Measurements from ENCODE around the gene SPATA32. TPM values are rescaled to one million over a fixed set of nuclear protein-coding genes. Genes with fewer than 3 reads are reported as not detected.

The SPATA32 gene
- total RNA-seq, 1 donor from 2014 or later, result not detected

GRCh38 chr17:45294506-45294905, 32.6 kb upstream of the SPATA32 start:
- DNase-seq (ENCODE audit: low spot score), result peak; percentile 94

GRCh38 chr17:45293413-45294211, 31.7 kb upstream of the SPATA32 start:
- DNase-seq (ENCODE audit: low spot score), result peak; percentile 92

GRCh38 chr17:45292696-45293412, 31.0 kb upstream of the SPATA32 start:
- DNase-seq (ENCODE audit: low spot score), result no peak

GRCh38 chr17:45291171-45291805, 29.4 kb upstream of the SPATA32 start:
- DNase-seq (ENCODE audit: low spot score), result no peak

GRCh38 chr17:45290269-45290765, 28.4 kb upstream of the SPATA32 start:
- no peak for DNase-seq (ENCODE audit: low spot score)

GRCh38 chr17:45289301-45290268, 27.7 kb upstream of the SPATA32 start:
- no peak for DNase-seq (ENCODE audit: low spot score)

- no peak for DNase-seq (ENCODE audit: low spot score)
Observed at GRCh38 chr17:45288825-45289224, 26.9 kb upstream of the SPATA32 start.

- DNase-seq (ENCODE audit: low spot score), result no peak
Observed at GRCh38 chr17:45287526-45288500, 25.9 kb upstream of the SPATA32 start.

- DNase-seq (ENCODE audit: low spot score), result no peak
Observed at GRCh38 chr17:45286286-45286685, 24.4 kb upstream of the SPATA32 start.

GRCh38 chr17:45284176-45285140, 22.6 kb upstream of the SPATA32 start:
- DNase-seq (ENCODE audit: low spot score), result no peak

GRCh38 chr17:45283711-45284110, 21.8 kb upstream of the SPATA32 start:
- DNase-seq (ENCODE audit: low spot score), result no peak

- no peak for DNase-seq (ENCODE audit: low spot score)
Observed at GRCh38 chr17:45282683-45283644, 21.1 kb upstream of the SPATA32 start.

- no peak for DNase-seq (ENCODE audit: low spot score)
Observed at GRCh38 chr17:45279898-45280297, 18.0 kb upstream of the SPATA32 start.

- DNase-seq (ENCODE audit: low spot score), result peak; percentile 29
Observed at GRCh38 chr17:45277992-45278391, 16.1 kb upstream of the SPATA32 start.

- DNase-seq (ENCODE audit: low spot score), result peak; percentile 92
Observed at GRCh38 chr17:45277216-45277849, 15.4 kb upstream of the SPATA32 start.

- peak; percentile 41 for DNase-seq (ENCODE audit: low spot score)
Observed at GRCh38 chr17:45276031-45276430, 14.1 kb upstream of the SPATA32 start.

GRCh38 chr17:45274033-45274432, 12.1 kb upstream of the SPATA32 start:
- no peak for DNase-seq (ENCODE audit: low spot score)

All from umbilical cord (tissue), 2 donors.